Astrocyte (in vitro differentiated cells and primary cell): ENCODE results near the gene GALNT18. TPM values are rescaled to one million over a fixed set of nuclear protein-coding genes. Genes with fewer than 3 reads are reported as not detected.
A peak's percentile ranks its signal among the peaks of the same experiment; 100 is the strongest.

Experiments
- DNase-seq: peaks from one replicate; pipeline ENCODE4 v3.0.0-alpha.2; 2010; ENCODE audit warnings: low read depth
- FAIRE-seq: peaks from 2 replicates; lab custom pipeline; 2011; peaks lifted over from hg19 to GRCh38; lab: Jason Lieb, UNC
- H2AFZ ChIP-seq: 2 replicates; pipeline ENCODE4 v1.6.0; 2012; ENCODE audit warnings: low read depth, low read length, inconsistent platforms
- H3K27ac ChIP-seq: 2 replicates; pipeline ENCODE4 v1.5.1; 2011; ENCODE audit warnings: low read depth, low read length, inconsistent platforms
- H3K27me3 ChIP-seq: 2 replicates; pipeline ENCODE4 v1.6.0; 2011; ENCODE audit warnings: low read length, inconsistent platforms; ENCODE audit not compliant: insufficient read depth
- H3K36me3 ChIP-seq: 2 replicates; pipeline ENCODE4 v1.5.1; 2011; ENCODE audit warnings: low read length, inconsistent platforms; ENCODE audit not compliant: insufficient read depth
- H3K4me1 ChIP-seq: 2 replicates; pipeline ENCODE4 v1.5.1; 2011; ENCODE audit warnings: low read length, inconsistent platforms; ENCODE audit not compliant: insufficient read depth
- H3K4me2 ChIP-seq: 2 replicates; pipeline ENCODE4 v1.6.0; 2012; ENCODE audit warnings: low read length, inconsistent platforms
- H3K4me3 ChIP-seq: 2 replicates; pipeline ENCODE4 v1.5.1; 2011; ENCODE audit warnings: low read depth, mild to moderate bottlenecking, low read length, inconsistent platforms; ENCODE audit not compliant: insufficient read depth
- H3K79me2 ChIP-seq: 2 replicates; pipeline ENCODE4 v1.6.0; 2012; ENCODE audit warnings: mild to moderate bottlenecking, low read length, inconsistent platforms; ENCODE audit not compliant: insufficient read depth
- H3K9ac ChIP-seq: 2 replicates; pipeline ENCODE4 v1.6.0; 2012; ENCODE audit warnings: mild to moderate bottlenecking, low read length, inconsistent platforms
- H3K9me3 ChIP-seq: 2 replicates; pipeline ENCODE4 v1.5.1; 2012; ENCODE audit warnings: low read depth, mild to moderate bottlenecking, low read length, inconsistent platforms; ENCODE audit not compliant: insufficient read depth
- H4K20me1 ChIP-seq: 2 replicates; pipeline ENCODE4 v1.6.0; 2012; ENCODE audit warnings: low read length, inconsistent platforms; ENCODE audit not compliant: insufficient read depth
- H3K27ac Mint-ChIP-seq: one replicate; pipeline ENCODE4 v1.8.0; 2021; ENCODE audit warnings: mild to moderate bottlenecking, mixed read lengths; ENCODE audit not compliant: unreplicated experiment
- H3K27me3 Mint-ChIP-seq: one replicate; pipeline ENCODE4 v1.8.0; 2021; ENCODE audit warnings: low read depth, mixed read lengths; ENCODE audit not compliant: unreplicated experiment
- H3K36me3 Mint-ChIP-seq: one replicate; pipeline ENCODE4 v1.8.0; 2021; ENCODE audit warnings: low read depth, mixed read lengths; ENCODE audit not compliant: unreplicated experiment
- H3K4me1 Mint-ChIP-seq: one replicate; pipeline ENCODE4 v1.8.0; 2021; ENCODE audit warnings: low read depth, mixed read lengths; ENCODE audit not compliant: unreplicated experiment
- H3K4me3 Mint-ChIP-seq: one replicate; pipeline ENCODE4 v1.8.0; 2021; ENCODE audit warnings: mild to moderate bottlenecking, moderate library complexity, mixed read lengths; ENCODE audit not compliant: unreplicated experiment
- H3K9me3 Mint-ChIP-seq: one replicate; pipeline ENCODE4 v1.8.0; 2021; ENCODE audit warnings: mild to moderate bottlenecking, mixed read lengths; ENCODE audit not compliant: unreplicated experiment
- CTCF ChIP-seq: IDR thresholded peaks from 2 replicates; pipeline ENCODE4 v1.5.1; 2011; ENCODE audit warnings: low read depth, mild to moderate bottlenecking, inconsistent platforms, low read length, moderate library complexity; ENCODE audit not compliant: insufficient read depth
- EZH2 ChIP-seq: IDR thresholded peaks from 2 replicates; pipeline ENCODE4 v1.6.1; 2012; ENCODE audit warnings: mild to moderate bottlenecking, low read length, inconsistent platforms; ENCODE audit not compliant: insufficient read depth
- total RNA-seq: library from RNA; stranded (reverse); gene quantifications from 2 replicates; pipeline ENCODE4 v1.2.1, GENCODE V29; 2021

GALNT18 gene
- total RNA-seq, 1 donor from 2014 or later = 6.5 TPM

GRCh38 chr11:11471201-11471600, 150.6 kb downstream of the GALNT18 start:
- no peaks in the 10 kb centered on the region for H3K9me3 Mint-ChIP-seq
- no peak overlapping the region for H2AFZ ChIP-seq
- H3K4me1 ChIP-seq = peaks cover 6% of the 10 kb centered on the region
- no peaks in the 10 kb centered on the region for H3K9me3 ChIP-seq
- no peak for TF ChIP-seq EZH2
- no peak for TF ChIP-seq CTCF
- H3K36me3 Mint-ChIP-seq = peaks cover 3% of the 10 kb centered on the region
- no peaks in the 10 kb centered on the region for H3K4me1 Mint-ChIP-seq
- H3K27me3 Mint-ChIP-seq = peaks cover 41% of the 10 kb centered on the region
- H3K4me2 ChIP-seq = no peak overlapping the region
- H3K4me3 ChIP-seq = no peak overlapping the region
- peaks cover 2% of the 10 kb centered on the region for H3K27me3 ChIP-seq
- peak overlapping the region; percentile 17 for H3K4me3 Mint-ChIP-seq
- H3K79me2 ChIP-seq = no peaks in the 10 kb centered on the region
- H3K27ac Mint-ChIP-seq = no peak overlapping the region
- H3K27ac ChIP-seq = no peak overlapping the region
- DNase-seq = no peak
- H4K20me1 ChIP-seq = no peaks in the 10 kb centered on the region
- no peaks in the 10 kb centered on the region for H3K36me3 ChIP-seq
- FAIRE-seq = no peak
- no peak overlapping the region for H3K9ac ChIP-seq

GRCh38 chr11:11468954-11469353, 152.9 kb downstream of the GALNT18 start:
- Histone ChIP-seq H3K4me3 (no peak overlapping the region), H3K27ac (no peak overlapping the region), H3K79me2 (no peaks in the 10 kb centered on the region), H3K9ac (peak overlapping the region; percentile 32), H3K4me2 (no peak overlapping the region), H3K36me3 (no peaks in the 10 kb centered on the region), H3K27me3 (peaks cover 2% of the 10 kb centered on the region), H3K9me3 (no peaks in the 10 kb centered on the region), H2AFZ (no peak overlapping the region), H3K4me1 (peaks cover 6% of the 10 kb centered on the region), H4K20me1 (no peaks in the 10 kb centered on the region)
- H3K9me3 Mint-ChIP-seq = no peaks in the 10 kb centered on the region
- H3K4me1 Mint-ChIP-seq = no peaks in the 10 kb centered on the region
- no peak overlapping the region for H3K27ac Mint-ChIP-seq
- H3K36me3 Mint-ChIP-seq = peaks cover 3% of the 10 kb centered on the region
- no peak overlapping the region for H3K4me3 Mint-ChIP-seq
- no peak for FAIRE-seq
- DNase-seq = peak; percentile 8
- no peak for TF ChIP-seq EZH2
- no peak for TF ChIP-seq CTCF
- peaks cover 46% of the 10 kb centered on the region for H3K27me3 Mint-ChIP-seq

GRCh38 chr11:11467312-11467711, 154.5 kb downstream of the GALNT18 start:
- DNase-seq (no peak), FAIRE-seq (no peak)
- H2AFZ ChIP-seq = no peak overlapping the region
- no peak overlapping the region for H3K4me2 ChIP-seq
- Mint-ChIP-seq H3K36me3 (peaks cover 3% of the 10 kb centered on the region), H3K4me1 (no peaks in the 10 kb centered on the region), H3K9me3 (no peaks in the 10 kb centered on the region), H3K27me3 (peaks cover 47% of the 10 kb centered on the region), H3K27ac (no peak overlapping the region), H3K4me3 (no peak overlapping the region)
- no peaks in the 10 kb centered on the region for H3K79me2 ChIP-seq
- no peaks in the 10 kb centered on the region for H4K20me1 ChIP-seq
- no peak overlapping the region for H3K4me3 ChIP-seq
- H3K4me1 ChIP-seq = peaks cover 6% of the 10 kb centered on the region
- peaks cover 2% of the 10 kb centered on the region for H3K27me3 ChIP-seq
- H3K9me3 ChIP-seq = no peaks in the 10 kb centered on the region
- H3K36me3 ChIP-seq = no peaks in the 10 kb centered on the region
- TF ChIP-seq CTCF (no peak), EZH2 (no peak)
- H3K9ac ChIP-seq = no peak overlapping the region
- no peak overlapping the region for H3K27ac ChIP-seq
